Stimulated activated CD8-positive, alpha-beta memory T cell treated with anti-CD3 and anti-CD28 coated beads, Interleukin-4, amount 100 ng/mL, for 4 hours (primary cell): ENCODE results near the gene GUF1.

Source experiments
- DNase-seq, 2 donors: peaks; one replicate each; pipeline ENCODE4 v3.0.0-alpha.2; 2020; ENCODE audit warnings: low read depth in 2 of 2, low spot score in 1 of 2

GUF1 gene

GRCh38 chr4:44678094-44679041 is at the start of gene GUF1:
Gene GUF1 (plus strand): TSS chr4:44678420. CDS start chr4:44678623, 203 bp downstream.
- peak; percentile 74 to 80 for DNase-seq

GRCh38 chr4:44629280-44629866 is 48.8 kb upstream of the GUF1 start:
- DNase-seq, result no peak

GRCh38 chr4:44632089-44632488 is 46.1 kb upstream of the GUF1 start:
- no peak for DNase-seq

GRCh38 chr4:44632733-44633132 is 45.5 kb upstream of the GUF1 start:
- no peak for DNase-seq

DNA sequence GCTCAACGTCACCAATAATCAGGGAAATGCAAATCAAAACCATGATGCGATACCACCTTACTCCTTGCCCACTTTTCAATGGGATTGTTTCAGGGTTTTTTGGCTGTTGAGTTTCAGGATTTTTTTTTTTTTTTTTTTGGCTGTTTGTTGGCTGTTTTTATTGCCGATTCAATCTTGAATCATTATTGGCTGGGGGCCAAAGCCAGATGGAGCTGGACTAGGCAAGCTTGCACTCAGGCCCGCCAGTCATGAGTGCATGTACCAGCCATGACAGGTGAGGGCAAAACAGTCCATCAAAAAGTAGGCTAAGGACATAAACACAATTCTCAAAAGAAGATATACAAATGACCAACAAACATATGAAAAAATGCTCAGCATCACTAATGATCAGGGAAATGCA is 40.1 kb upstream of the GUF1 start:
- no peak for DNase-seq

- no peak for DNase-seq
These were observed 32.1 kb upstream of the GUF1 start for GRCh38 chr4:44646151-44646550.

DNA sequence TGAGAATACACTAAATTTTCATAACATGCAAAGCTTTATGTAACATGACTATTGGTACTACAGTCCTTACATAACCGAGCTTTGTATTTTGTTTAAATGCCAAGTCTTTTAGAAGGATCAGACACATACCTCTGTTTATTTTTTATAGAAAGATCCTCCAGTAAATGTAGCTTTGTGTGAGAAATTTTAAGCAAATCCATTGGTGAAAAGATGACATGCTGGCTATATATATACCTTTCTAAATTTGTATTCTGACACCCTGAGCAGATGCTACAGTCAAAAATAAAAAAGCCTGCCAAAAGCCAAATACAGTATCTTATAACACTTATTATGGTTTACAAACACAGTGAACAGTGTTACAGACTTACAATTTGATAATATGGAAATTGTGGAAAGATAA is 26.8 kb upstream of the GUF1 start, which contains the start of gene YIPF7:
Gene YIPF7 (minus strand): TSS at position 201 of the 400 bp plus-strand sequence. CDS start 1,525 bp downstream, outside the sequence.
- DNase-seq, result no peak

GRCh38 chr4:44652002-44652401 is 26.2 kb upstream of the GUF1 start:
- no peak for DNase-seq

DNA sequence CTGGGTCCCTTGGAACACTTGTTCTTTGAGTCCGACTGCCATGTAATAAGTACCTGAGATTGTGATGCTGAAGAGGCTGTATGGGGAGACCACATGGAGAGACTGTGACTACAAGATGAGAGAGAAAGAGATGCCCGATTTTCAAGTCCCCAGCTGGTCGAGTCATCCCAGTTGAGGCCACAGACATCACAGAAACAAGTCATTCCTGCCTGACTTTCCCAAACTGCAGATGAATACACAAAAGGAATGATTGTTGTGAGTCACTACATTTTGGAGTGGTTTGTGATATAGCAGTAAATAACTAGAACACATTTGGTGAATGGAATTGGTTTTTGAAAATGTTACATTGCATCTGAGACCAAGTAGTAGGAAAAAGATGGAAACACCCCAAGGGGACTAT is 17.8 kb upstream of the GUF1 start:
- no peak for DNase-seq

DNA sequence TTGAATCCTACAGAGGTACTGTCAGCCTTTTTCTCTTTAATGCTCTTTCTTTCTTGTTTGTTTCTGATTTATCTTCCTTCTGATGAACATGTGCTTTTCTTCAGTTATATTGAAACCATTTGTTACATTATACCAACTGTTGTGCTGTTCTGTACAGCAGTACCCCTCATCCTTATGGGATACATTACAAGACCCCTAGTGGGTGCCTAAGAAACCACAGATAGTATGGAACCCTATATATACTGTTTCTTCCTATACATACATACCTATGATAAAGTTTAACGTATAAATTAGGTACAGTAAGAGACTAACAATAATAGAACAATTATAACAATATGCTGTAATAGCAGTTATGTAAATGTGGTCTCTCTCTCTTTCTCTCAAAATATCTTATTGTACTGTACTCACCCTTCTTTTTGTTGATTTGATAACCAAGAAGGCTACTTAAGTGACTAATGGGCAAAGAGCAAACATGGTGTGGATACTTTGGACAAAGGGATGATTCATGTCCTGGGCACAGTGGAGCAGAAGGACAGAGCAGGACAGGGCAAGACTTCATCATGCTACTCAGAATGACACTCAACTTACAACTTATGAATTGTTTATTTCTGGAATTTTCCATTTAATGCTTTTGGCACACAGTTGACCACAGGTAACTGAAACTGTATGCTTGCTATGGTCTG is 16.1 kb upstream of the GUF1 start:
- no peak for DNase-seq

- DNase-seq, result no peak
These were observed 15.6 kb upstream of the GUF1 start for GRCh38 chr4:44662623-44663005.

DNA sequence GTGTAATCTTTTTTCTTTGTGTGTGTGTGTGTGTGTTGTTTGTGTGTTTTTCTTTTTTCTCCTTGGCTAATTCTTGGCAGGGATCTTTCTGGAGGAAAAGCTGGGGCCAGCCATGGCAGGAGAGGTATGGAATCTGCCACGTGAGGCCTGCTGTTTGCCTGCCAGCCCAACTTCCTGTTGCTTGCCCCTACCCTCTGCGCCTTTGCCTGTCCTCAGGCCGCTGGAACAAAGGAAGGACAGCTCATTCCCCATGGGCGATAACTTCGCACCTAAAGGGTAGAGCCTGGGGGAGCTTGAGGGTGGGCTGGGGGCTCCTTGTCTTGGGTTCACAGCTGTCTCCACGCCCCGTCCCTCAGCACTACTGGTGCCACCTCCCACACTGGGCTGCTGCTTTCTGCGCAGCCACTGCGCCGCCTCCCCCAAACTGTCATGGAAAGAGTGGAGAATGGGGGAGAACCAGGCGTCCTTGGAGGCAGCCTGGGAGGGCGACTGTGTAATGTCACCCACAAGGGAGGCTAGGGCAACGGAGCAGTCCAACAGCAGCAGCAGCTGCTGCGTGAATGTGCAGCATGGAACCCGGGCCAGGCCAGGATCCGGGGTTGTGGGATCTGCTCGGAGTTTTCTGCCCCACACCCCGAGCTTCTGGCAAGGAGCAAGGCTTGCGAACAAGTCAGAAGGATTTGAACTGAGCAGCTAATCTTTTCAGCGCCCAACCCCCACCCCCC is 14.5 kb upstream of the GUF1 start:
- DNase-seq, result no peak

DNA sequence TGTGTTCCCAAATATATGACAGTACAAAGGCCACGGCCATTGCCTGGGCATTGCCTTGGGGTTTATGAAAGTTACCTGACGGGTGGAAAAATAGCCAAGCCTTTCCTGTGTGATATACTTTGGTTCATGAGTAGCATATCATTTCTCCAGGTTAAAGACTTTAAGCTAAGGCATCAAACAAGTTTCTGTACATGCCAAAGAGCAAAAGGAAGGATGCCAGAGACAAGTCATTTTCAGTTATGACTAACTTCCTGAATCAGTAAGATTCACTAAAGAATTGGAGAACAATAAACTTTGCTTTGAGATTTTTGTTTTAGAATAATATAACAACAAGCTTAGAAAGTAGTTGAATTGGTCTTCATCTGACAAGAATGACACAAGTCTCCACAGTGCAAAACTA is 9.7 kb upstream of the GUF1 start:
- DNase-seq, result no peak

DNA sequence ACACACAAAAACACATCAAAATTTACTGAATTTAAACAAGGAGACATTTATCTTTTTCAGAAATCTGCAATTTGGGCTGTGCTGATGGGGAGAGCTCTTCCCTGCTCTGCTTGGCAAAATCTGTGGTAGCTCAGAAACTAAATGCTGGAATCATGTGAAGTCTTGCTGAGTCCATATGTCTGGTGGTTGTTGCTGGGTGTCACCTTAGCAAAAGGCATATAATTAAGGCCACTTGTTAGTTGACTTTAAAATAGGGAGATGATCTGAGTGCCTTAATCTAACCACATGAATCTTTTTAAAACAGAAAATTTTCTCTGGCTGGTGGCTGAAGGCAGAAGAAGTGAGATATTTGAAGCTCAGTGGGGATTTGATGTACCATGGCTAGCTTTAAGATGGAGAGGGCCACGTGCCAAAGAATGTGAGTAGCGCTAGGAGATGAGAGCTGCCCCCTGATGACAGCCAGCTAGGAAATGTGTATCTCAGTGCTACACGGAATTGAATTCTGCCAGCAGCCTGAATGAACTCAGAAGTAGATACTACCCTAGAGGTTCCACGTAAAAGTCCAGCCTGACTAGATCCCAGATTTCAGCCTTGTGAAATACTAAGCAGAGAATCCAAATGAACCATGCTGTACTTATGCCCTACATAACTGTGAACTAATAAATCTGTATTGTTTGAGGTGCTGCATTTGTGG is 7.6 kb upstream of the GUF1 start:
- no peak for DNase-seq

GRCh38 chr4:44671636-44672035 is 6.6 kb upstream of the GUF1 start:
- DNase-seq, result no peak

DNA sequence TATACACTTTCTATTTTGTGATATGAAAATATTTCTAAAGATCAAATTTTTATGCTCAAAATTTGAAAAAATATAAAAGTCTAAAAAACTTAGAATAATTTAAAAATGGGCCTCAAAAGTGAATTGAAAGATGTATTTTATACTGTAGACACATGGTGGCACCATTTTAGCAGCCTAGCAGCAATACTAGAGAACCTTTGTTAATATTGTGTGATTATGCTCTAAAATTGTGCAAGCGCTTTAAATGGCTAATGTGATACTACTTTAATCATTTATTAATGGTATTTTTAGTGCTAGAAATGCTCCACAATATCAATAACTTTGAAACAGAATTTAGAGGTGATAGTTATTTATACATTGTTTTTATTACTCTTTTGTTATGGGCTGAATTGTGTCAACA is 3.7 kb upstream of the GUF1 start:
- no peak for DNase-seq

DNA sequence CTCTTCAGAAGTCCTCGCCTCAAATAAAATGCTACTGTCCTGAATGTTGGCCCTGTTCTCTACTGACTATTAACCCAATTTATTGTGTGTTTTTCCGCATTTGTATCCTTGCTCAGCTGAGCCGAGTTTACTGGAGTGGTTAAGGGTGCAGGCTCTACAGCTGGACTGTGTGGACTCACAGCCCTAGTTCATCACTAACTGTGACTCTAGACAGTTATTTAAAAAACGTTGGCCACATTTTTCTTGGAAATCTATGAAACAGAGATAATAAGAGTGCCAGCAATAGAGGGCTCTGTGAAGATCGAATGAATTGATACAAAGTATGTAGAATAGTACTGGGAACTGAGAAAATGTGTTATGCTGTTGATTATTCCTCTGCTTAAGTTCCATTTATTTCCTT is 2.9 kb upstream of the GUF1 start:
- DNase-seq, result no peak

DNA sequence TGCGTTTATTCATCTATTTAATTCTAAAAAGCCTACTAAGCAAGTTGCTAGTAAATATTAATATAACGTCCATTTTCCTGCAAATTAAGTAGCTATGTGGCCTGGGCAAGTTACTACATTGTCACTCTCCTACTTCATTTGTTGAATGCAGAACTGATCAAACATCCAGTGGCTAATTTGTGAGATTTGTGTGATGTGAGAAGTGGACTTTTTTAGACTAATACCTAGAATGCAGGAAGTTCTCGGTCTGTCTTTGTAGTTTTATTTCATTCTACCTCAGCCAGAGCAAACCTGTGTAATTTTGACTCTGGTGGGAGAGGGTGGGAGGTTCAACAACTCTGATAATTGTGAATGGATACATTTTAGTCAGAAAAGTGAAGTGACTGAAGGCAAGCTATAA is 840 bp downstream of the GUF1 start:
- no peak for DNase-seq

DNA sequence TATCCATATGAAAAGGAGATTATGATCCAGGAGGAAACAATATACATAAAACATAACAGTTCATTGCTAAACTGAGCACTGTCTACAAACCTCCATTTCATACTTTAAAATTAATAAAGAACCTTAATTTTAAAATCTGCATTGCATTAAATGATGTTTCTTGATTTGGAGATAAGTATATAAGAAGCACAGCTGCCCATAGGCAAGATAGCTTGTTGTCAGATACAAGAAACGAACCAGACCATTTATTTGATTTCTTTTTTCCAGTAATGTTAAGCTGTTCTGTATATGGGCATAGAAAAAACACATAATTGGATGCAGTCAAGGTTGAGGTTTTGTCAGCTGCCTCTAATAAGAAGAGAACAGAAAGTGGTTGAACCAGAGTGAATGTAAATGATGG is 6.4 kb downstream of the GUF1 start:
- DNase-seq, result no peak

DNA sequence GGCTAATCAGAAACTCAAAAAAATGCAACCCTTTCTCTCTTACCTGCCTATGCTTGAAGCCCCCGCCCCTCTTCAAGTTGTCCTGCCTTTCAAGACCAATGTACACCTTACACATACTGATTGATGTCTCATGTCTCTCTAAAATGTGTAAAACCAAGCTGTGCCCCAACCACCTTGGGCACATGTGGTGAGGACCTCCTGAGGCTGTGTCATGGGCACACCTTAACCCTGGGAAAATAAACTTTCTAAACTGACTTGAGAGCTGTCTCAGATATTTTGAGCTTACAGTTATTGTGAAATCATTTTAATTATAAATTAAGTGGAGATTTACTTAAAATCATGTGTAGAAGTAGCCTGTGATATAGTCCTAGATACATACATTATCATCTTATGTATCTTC is 22.2 kb downstream of the GUF1 start:
- no peak for DNase-seq

- DNase-seq, result no peak
These were observed 22.8 kb downstream of the GUF1 start for GRCh38 chr4:44701037-44701436.
